ENCODE measurements around the gene PSMF1. TPM values are rescaled to one million over a fixed set of nuclear protein-coding genes. Genes with fewer than 3 reads are reported as not detected.

Gene PSMF1
- total and polyA plus RNA-seq, 2 of the 13 experiments (the other 11 are each of a cell fraction or from before 2014, with no cell fraction given), result 82.5 to 86.0 TPM

DNA sequence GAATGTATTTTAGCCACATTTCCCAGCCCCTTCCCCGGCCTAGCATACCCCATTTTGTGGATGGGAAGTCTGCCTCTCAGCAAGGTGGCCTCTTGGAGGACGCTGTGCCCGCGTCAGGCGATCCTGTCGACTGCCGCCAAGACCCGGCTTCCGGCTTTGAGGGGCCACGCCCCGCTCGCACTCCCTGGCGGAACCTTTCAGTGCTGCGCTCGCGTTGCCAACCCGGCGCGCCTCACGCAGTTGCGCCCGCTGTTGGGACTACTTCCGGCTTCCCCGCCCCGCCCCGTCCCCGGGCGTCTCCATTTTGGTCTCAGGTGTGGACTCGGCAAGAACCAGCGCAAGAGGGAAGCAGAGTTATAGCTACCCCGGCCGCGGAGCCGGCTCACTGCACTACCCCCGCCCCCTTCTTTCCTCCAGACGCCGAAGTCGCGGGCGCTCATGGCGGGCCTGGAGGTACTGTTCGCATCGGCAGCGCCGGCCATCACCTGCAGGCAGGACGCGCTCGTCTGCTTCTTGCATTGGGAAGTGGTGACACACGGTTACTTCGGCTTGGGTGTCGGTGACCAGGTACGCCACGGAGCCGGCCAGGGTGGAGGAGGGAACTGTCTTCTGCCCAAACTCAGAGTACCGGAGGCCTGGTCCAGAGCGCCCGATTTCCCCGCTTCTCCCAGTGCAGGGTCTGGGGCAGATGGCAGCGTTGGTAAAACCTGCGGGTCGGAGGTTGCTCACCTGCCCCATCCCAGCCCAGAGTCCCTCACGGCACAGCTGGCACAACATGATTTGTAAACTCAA, at the start of gene PSMF1 (continued):
- TF ChIP-seq ZFP36L1 (CRISPR knock-in tag; IDR thresholded peaks at IDR 0.05) (0 out of 2 replicates have a peak, but pooled peaks have one; percentile 28), ZMAT3 (CRISPR knock-in tag; conservative IDR thresholded peaks at IDR 0.05) (peak; percentile 99), CBX5 (CRISPR knock-in tag; IDR thresholded peaks at IDR 0.05; ENCODE audit: borderline replicate concordance) (peak; percentile 100), KDM3A (CRISPR knock-in tag; IDR thresholded peaks at IDR 0.05; ENCODE audit: low read depth) (peak; percentile 100), NR3C1 (CRISPR knock-in tag; IDR thresholded peaks at IDR 0.05) (no peak), GFI1 (CRISPR knock-in tag; IDR thresholded peaks at IDR 0.05; ENCODE audit: borderline replicate concordance) (peak; percentile 91), ZNF543 (CRISPR knock-in tag; IDR thresholded peaks at IDR 0.05) (peak; percentile 99), MAZ (IDR thresholded peaks at IDR 0.05; ENCODE audit: borderline replicate concordance, low read depth, low read length) (peak; percentile 97), MAZ (CRISPR knock-in tag; IDR thresholded peaks at IDR 0.05; ENCODE audit: low read depth) (peak; percentile 99), NKX3-1 (CRISPR knock-in tag; IDR thresholded peaks at IDR 0.05) (peak; percentile 96), ZNF670 (CRISPR knock-in tag; IDR thresholded peaks at IDR 0.05; ENCODE audit: borderline replicate concordance) (peak; percentile 99; the same call in 1 of the 2 replicates), ZNF121 (CRISPR knock-in tag; IDR thresholded peaks at IDR 0.05) (peak; percentile 84), RXRA (CRISPR knock-in tag; IDR thresholded peaks at IDR 0.05) (peak; percentile 93), ZFX (CRISPR knock-in tag; IDR thresholded peaks at IDR 0.05; ENCODE audit: low read depth) (peak; percentile 88), ZBTB20 (CRISPR knock-in tag; IDR thresholded peaks at IDR 0.05; ENCODE audit: borderline replicate concordance, low read depth) (peak; percentile 97), ZNF83 (CRISPR knock-in tag; IDR thresholded peaks at IDR 0.05; ENCODE audit: borderline replicate concordance) (peak; percentile 96), SOX5 (CRISPR knock-in tag; IDR thresholded peaks at IDR 0.05; ENCODE audit: borderline replicate concordance) (peak; percentile 85)
- TF ChIP-seq, protein P1, sequence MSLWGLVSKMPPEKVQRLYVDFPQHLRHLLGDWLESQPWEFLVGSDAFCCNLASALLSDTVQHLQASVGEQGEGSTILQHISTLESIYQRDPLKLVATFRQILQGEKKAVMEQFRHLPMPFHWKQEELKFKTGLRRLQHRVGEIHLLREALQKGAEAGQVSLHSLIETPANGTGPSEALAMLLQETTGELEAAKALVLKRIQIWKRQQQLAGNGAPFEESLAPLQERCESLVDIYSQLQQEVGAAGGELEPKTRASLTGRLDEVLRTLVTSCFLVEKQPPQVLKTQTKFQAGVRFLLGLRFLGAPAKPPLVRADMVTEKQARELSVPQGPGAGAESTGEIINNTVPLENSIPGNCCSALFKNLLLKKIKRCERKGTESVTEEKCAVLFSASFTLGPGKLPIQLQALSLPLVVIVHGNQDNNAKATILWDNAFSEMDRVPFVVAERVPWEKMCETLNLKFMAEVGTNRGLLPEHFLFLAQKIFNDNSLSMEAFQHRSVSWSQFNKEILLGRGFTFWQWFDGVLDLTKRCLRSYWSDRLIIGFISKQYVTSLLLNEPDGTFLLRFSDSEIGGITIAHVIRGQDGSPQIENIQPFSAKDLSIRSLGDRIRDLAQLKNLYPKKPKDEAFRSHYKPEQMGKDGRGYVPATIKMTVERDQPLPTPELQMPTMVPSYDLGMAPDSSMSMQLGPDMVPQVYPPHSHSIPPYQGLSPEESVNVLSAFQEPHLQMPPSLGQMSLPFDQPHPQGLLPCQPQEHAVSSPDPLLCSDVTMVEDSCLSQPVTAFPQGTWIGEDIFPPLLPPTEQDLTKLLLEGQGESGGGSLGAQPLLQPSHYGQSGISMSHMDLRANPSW (CRISPR knock-in tag; IDR thresholded peaks at IDR 0.05; ENCODE audit: borderline replicate concordance), result 0 out of 2 replicates have a peak, but pooled peaks have one; percentile 68
- TF ChIP-seq, protein P2, sequence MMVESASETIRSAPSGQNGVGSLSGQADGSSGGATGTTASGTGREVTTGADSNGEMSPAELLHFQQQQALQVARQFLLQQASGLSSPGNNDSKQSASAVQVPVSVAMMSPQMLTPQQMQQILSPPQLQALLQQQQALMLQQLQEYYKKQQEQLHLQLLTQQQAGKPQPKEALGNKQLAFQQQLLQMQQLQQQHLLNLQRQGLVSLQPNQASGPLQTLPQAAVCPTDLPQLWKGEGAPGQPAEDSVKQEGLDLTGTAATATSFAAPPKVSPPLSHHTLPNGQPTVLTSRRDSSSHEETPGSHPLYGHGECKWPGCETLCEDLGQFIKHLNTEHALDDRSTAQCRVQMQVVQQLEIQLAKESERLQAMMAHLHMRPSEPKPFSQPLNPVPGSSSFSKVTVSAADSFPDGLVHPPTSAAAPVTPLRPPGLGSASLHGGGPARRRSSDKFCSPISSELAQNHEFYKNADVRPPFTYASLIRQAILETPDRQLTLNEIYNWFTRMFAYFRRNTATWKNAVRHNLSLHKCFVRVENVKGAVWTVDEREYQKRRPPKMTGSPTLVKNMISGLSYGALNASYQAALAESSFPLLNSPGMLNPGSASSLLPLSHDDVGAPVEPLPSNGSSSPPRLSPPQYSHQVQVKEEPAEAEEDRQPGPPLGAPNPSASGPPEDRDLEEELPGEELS (CRISPR knock-in tag; IDR thresholded peaks at IDR 0.05), result peak; percentile 92
- TF ChIP-seq, protein P3, sequence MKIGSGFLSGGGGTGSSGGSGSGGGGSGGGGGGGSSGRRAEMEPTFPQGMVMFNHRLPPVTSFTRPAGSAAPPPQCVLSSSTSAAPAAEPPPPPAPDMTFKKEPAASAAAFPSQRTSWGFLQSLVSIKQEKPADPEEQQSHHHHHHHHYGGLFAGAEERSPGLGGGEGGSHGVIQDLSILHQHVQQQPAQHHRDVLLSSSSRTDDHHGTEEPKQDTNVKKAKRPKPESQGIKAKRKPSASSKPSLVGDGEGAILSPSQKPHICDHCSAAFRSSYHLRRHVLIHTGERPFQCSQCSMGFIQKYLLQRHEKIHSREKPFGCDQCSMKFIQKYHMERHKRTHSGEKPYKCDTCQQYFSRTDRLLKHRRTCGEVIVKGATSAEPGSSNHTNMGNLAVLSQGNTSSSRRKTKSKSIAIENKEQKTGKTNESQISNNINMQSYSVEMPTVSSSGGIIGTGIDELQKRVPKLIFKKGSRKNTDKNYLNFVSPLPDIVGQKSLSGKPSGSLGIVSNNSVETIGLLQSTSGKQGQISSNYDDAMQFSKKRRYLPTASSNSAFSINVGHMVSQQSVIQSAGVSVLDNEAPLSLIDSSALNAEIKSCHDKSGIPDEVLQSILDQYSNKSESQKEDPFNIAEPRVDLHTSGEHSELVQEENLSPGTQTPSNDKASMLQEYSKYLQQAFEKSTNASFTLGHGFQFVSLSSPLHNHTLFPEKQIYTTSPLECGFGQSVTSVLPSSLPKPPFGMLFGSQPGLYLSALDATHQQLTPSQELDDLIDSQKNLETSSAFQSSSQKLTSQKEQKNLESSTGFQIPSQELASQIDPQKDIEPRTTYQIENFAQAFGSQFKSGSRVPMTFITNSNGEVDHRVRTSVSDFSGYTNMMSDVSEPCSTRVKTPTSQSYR (CRISPR knock-in tag; IDR thresholded peaks at IDR 0.05; ENCODE audit: borderline replicate concordance), result peak; percentile 81; the same call in 1 of the 2 replicates
- TF ChIP-seq, protein P4, sequence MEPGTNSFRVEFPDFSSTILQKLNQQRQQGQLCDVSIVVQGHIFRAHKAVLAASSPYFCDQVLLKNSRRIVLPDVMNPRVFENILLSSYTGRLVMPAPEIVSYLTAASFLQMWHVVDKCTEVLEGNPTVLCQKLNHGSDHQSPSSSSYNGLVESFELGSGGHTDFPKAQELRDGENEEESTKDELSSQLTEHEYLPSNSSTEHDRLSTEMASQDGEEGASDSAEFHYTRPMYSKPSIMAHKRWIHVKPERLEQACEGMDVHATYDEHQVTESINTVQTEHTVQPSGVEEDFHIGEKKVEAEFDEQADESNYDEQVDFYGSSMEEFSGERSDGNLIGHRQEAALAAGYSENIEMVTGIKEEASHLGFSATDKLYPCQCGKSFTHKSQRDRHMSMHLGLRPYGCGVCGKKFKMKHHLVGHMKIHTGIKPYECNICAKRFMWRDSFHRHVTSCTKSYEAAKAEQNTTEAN (CRISPR knock-in tag; conservative IDR thresholded peaks at IDR 0.05), result peak; percentile 88
